HG02798 (cell line): ENCODE data around the gene TMEM40.
"Not testable (repeated sequence)": the region's sequence is repeated elsewhere in the genome, so short reads cannot be mapped to it uniquely, and the experiment has no call there.

ENCODE experiments used
- ATAC-seq: cut with Tn5 transposase; IDR thresholded peaks from one replicate; pipeline ENCODE4 v1.9.1; 2021; ENCODE audit warnings: mild to moderate bottlenecking; ENCODE audit not compliant: unreplicated experiment, poor library complexity

TMEM40 gene

GRCh38 chr3:12780751-12781150 lies 21.7 kb upstream of the TMEM40 start:
- ATAC-seq, result no peak

DNA sequence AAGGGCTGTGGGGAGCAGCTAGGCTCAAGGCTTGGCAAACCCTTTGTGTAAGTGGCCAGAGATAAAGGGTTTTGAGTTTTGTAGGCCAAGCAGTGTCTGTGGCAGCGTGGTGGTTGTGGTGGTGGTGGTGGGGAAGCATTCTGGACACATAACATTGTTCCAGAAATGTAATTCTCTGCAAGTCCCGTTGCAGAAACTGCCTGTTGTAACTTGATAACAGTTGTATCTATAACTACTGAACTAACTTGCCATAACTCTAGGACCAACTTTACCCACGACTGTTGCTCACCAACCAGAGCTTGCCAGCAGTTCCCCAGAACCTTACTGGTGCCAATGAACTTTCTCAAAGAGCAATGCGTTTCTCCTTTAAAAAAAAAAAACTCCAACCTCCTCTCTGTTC lies 18.1 kb upstream of the TMEM40 start:
- no peak for ATAC-seq

DNA sequence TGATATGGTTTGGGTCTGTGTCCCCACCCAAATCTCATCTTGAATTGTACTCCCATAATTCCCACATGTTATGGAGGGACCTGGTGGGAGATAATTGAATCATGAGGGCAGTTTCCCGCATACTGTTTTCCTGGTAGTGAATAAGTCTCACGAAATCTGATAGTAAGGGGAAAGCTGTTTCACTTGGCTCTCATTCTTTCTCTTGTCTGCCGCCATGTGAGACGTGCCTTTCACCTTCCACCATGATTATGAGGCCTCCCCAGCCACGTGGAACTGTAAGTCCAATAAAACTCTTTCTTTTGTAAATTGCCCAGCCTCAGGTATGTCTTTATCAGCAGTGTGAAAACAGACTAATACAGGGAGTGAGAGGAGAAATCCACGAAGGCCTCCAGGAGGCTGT lies 16.9 kb upstream of the TMEM40 start:
- ATAC-seq, result not testable (repeated sequence)

DNA sequence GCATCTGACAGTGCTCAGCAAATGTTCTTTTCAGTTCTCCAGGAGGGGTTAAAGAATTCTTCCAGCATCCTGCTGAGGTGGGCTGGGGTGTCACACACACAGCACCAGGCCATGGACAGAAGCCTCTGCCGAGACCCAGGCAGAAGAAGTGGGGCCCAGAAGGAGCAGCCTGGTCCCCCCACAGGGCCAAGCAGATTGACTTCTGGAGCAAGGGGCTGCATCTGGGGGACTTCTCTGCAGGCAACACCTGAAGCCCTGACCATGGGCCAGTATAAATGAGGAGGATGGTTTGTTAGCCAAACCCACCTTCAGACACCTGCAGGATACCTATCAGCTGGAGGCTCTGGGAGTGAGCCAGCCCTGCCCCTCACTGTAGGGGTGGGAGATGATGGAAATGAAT lies 16.2 kb upstream of the TMEM40 start:
- ATAC-seq, result no peak

DNA sequence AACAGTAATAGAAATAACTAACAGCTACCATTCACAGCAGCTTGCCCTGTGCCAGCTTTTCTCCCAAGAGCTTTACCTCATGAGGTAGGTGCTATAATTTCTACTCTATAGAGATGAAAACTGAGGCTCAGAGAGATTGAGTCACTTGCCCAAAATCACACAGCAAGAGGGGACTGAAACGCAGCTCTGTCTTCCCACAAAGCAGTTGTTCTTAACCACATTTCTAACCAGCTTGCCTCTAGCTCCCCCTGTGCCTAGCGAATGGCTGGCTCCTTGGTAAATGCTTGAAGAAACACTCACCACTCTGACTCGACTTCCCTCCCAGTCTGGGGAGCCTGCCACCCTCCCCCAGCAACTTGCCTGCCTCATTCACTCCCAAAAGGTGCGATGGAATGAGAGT lies 15.6 kb upstream of the TMEM40 start:
- ATAC-seq, result no peak

- no peak for ATAC-seq
Measured at GRCh38 chr3:12773710-12774086, 14.6 kb upstream of the TMEM40 start.

GRCh38 chr3:12773030-12773709 lies 14.1 kb upstream of the TMEM40 start:
- ATAC-seq, result no peak

DNA sequence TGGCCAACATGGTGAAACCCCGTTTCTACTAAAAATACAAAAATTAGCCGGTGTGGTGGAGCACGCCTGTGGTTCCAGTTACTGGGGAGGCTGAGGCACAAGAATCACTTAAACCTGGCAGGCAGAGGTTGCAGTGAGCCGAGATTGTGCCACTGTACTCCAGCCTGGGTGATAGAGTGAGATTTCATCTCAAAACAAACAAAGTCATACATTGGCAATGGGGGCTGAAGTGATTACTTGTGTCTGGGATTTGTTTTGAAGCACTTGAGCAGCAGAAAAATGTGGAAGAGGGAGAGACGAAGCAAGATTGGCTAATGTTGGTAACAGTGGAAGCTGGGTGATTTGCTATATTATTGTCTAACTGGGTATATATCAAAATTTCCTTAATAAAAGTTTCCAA lies 13.4 kb upstream of the TMEM40 start:
- no peak for ATAC-seq

- no peak for ATAC-seq
Measured at GRCh38 chr3:12771236-12771635, 12.2 kb upstream of the TMEM40 start.

DNA sequence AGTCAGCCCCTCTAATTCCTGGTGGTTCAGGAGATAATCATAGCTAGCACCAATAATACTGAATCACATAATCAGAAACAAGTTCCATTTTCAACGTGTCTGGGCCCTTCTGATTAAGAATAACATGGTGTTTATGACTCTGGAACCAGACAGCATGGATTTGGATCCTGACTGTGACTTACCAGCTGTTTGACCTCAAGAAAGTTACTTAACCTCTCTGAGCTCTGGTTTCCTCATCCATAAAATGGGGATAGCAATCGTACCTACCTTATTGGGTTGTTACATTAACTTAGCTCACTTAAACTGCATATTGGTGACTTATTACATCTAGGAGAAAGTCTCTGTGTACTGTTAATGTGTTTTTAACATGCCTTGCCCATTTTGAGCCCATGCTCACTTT lies 10.7 kb upstream of the TMEM40 start:
- no peak for ATAC-seq

DNA sequence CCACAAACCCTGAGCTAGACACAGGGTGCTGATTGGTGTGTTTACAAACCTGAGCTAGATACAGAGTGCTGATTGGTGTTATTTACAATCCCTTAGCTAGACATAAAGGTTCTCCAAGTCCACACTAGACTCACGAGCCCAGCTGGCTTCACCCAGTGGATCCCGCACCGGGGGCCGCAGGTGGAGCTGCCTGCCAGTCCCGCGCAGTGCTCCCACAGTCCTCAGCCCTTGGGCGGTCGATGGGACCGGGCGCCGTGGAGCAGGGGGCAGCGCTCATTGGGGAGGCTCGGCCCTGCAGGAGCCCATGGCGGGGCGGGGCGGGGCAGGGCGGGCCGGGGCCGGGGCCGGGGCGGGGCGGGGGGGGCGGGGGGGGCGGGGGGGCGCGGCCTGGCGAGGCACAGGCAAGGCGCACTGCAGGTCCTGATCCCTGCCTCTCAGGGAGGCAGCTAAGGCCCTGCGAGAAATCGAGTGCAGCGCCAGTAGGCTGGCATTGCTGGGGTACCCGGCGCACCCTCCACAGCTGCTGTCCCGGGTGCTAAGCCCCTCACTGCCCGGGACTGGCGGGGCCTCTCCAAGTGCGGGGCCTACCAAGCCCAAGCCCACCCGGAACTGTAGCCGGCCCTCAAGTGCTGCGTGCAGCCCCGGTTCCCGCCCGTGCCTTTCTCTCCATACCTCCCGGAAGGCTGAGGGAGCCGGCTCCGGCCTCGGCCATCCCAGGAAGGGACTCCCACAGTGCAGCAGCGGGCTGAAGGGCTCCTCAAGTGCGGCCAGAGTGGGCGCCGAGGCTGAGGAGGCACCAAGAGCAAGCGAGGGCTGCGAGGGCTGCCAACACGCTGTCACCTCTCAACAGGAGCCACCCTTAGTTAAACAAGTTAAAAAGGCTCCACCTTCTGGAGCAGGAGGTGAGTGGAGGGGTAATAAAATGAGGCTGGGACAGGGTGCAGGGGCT lies 9.8 kb upstream of the TMEM40 start:
- ATAC-seq, result no peak

DNA sequence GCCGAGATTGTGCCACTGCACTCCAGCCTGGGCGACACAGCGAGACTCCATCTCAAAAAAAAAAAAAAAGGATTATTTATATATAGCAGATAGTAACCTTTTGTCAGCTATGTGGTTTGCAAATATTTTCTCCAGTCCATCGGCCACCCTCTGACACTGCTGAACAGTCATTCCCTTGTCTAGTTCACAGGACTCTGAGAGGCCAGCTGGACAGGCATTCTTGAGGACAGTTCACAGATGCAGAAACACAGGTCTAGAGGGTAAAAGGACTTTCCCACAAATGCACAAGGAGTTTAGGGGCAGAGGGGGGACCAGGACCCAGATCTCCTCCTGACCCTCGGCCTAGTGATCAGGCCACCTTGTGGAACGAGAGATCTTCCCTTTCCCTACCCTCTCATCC lies 7.5 kb upstream of the TMEM40 start:
- ATAC-seq, result no peak

- no peak for ATAC-seq
Measured at GRCh38 chr3:12764171-12764776, 5.2 kb upstream of the TMEM40 start.

- no peak for ATAC-seq
Measured at GRCh38 chr3:12759693-12760565, 870 bp upstream of the TMEM40 start.

DNA sequence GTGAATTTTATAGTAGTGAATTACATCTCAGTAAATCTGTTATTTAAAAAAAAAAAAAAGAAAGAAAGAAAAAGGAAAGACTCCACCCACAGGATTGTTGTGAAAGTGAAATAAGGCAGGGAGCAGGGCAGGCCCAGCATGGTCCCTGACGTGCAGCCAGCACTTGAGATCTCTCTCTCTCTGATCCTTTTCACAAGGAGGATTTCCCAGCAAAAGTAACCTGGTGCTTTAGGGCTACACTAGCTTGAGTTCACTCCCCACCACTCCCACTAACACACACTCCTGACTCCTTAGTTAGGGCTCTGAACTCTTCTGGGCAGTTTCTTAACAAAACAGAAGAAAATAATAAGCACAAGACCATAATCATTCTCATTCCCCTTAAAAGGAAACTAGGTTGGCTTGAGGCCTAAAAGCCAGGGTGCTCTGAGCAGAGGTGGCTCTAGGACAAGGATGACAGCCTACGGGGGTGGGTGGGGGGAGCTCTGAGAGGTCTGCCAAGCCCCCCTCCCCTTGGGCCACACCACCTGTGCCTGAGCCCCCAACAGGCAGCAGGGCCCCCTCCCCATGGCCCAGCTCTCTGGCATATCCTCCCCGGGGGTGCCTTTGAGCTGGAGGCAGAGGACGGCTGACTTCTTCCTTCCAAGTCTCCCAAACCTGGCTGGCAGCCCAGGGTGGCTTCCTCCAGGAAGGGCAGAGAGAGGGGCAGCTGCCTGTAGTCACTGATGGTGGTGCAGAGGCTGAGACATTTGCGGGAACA lies 856 bp downstream of the TMEM40 start:
- ATAC-seq, result no peak

GRCh38 chr3:12756635-12757034 lies 2.4 kb downstream of the TMEM40 start:
- ATAC-seq, result no peak

GRCh38 chr3:12756175-12756574 lies 2.9 kb downstream of the TMEM40 start:
- no peak for ATAC-seq

DNA sequence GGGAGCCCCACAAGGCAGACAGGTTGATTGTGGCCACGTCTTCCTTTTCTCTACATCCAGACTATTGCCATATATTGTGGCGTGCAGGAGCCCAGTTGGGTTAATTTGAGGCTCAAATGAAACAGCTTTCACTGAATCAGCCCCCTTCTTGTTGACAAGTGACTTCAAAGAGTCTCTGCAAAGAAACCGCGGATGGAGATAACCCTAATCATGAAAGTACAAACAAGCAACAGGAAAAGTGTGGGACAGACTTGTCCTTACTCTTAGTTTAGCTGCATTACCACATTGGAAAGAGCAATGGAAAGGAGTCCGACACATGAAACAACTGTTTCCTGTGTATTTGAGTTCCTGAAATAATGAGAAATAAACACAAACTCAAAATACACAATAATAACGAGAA lies 3.3 kb downstream of the TMEM40 start:
- no peak for ATAC-seq

- no peak for ATAC-seq
Measured at GRCh38 chr3:12754313-12754712, 4.7 kb downstream of the TMEM40 start.
